Measurements from ENCODE around the gene OLR1.
"Not testable (repeated sequence)": the region's sequence is repeated elsewhere in the genome, so short reads cannot be mapped to it uniquely, and the experiment has no call there.

OLR1 gene

GRCh38 chr12:10171973-10172728 is at the start of gene OLR1:
Gene OLR1, minus strand, starts transcription at chr12:10172132. Its CDS starts 55 bp downstream, at chr12:10172077.
- Mint-ChIP-seq H3K9me3 (no peaks in the 10 kb centered on the region), H3K4me3 (no peak within 1 kb of the TSS), H3K27ac (no peak within 1 kb of the TSS), H3K4me1 (no peaks in the 10 kb centered on the region), H3K36me3 (no peaks in the 10 kb centered on the region)
- DNase-seq (ENCODE audit: low spot score in 2 of 2) (no peak), ATAC-seq (no peak)

DNA sequence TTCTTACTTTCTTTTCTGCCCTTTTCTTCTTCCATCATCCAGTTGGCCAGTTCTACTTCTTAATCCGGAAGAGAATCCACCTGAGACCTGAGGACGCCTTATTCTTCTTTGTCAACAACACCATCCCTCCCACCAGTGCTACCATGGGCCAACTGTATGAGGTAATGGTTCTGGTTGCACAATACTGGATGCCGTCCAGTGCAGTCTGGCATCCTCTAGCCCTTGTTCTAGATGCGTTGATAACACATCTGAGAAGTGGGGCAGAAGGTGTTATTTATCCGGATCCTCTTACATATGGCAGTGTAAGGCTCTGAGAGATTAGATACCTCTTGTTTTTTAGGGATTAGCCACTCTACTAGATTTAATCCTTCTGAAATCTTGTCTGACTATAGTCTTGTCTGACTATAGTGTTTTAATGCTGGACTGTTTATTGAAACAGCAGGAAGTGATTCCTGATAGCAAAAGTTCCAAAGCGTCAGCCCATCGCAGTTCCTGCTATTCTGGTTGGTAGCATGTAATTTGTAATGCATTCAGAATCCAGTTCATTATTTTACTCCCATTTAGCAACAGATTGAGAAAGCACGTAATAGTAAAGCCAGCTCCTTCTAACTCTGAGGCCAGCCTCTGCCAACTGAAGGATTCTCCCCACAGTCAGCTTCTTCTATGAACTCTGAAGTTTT is 48.6 kb upstream of the OLR1 start:
- Mint-ChIP-seq H3K27ac (no peak overlapping the region), H3K4me3 (no peak overlapping the region), H3K9me3 (no peaks in the 10 kb centered on the region), H3K36me3 (peaks cover 90% of the 10 kb centered on the region), H3K4me1 (peaks cover 4% of the 10 kb centered on the region)
- ATAC-seq, result no peak
- DNase-seq (ENCODE audit: low spot score in 2 of 2), result no peak

DNA sequence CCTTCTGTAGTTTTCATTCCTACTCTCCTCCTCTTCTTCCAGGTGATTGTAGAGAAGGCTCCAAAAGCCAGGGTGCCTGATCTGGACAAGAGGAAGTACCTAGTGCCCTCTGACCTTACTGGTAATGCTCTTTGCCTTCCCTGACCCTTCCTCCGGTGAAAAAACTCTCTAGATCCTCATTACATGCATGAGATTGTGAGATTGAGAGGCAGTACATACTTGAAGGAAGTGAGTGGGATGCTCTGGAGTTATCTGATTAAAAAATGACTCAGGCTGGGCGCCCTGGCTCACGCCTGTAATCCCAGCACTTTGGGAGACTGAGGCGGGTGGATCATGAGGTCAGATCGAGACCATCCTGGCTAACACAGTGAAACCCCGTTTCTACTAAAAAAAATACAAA is 46.1 kb upstream of the OLR1 start:
- no peak overlapping the region for H3K4me3 Mint-ChIP-seq
- H3K9me3 Mint-ChIP-seq, result no peaks in the 10 kb centered on the region
- no peak overlapping the region for H3K27ac Mint-ChIP-seq
- ATAC-seq (no peak), DNase-seq (ENCODE audit: low spot score in 2 of 2) (no peak)
- H3K4me1 Mint-ChIP-seq, result peaks cover 21% of the 10 kb centered on the region
- H3K36me3 Mint-ChIP-seq, result peaks cover 97% of the 10 kb centered on the region

DNA sequence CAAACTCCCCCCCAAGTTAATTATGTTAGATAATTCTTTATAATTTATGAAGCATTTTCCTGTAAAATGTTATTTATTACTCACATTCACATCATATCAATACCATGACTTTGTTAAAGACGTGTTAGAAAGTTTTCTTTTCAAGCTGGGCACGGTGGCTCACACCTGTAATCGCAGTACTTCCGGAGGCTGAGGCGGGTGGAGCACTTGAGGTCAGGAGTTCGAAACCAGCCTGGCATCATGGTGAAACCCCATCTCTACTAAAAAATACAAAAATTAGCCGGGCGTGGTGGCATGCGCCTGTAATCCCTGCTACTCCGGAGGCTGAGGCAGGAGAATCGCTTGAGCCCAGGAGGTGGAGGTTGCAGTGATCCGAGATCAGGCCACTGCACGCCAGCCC is 44.0 kb upstream of the OLR1 start:
- peak; percentile 11 to 76 for DNase-seq (ENCODE audit: low spot score in 2 of 2)
- H3K9me3 Mint-ChIP-seq, ATAC-seq: not testable (repeated sequence)
- Mint-ChIP-seq H3K27ac (peak overlapping the region; percentile 99), H3K4me1 (peaks cover 35% of the 10 kb centered on the region), H3K36me3 (peaks cover 90% of the 10 kb centered on the region), H3K4me3 (peak overlapping the region; percentile 92)

- Mint-ChIP-seq H3K27ac (peak overlapping the region; percentile 99), H3K36me3 (peaks cover 84% of the 10 kb centered on the region), H3K9me3 (no peaks in the 10 kb centered on the region), H3K4me1 (peaks cover 35% of the 10 kb centered on the region), H3K4me3 (peak overlapping the region; percentile 92)
- DNase-seq (ENCODE audit: low spot score in 2 of 2) (no peak), ATAC-seq (no peak)
Observed at GRCh38 chr12:10215436-10215835, 43.5 kb upstream of the OLR1 start.

DNA sequence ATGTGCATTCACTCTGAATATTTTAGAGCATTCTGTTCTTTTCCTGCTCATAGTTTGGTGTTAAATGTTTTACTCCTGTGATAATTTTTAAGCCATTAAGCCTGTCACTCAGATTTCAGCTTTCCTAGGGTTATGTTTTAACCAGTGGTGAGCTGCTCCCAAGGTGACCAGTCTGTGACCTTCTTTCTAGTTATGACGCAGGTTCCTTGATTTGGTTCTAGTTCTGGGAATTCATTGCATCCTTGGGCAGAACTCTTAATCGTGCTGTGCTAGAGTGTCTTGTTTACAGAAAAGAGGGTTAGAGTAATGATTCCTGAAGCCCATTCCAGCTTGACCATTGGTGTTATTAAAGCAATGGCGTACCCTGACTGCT is 42.9 kb upstream of the OLR1 start:
- H3K27ac Mint-ChIP-seq, result peak overlapping the region; percentile 99
- no peak for DNase-seq (ENCODE audit: low spot score in 2 of 2)

DNA sequence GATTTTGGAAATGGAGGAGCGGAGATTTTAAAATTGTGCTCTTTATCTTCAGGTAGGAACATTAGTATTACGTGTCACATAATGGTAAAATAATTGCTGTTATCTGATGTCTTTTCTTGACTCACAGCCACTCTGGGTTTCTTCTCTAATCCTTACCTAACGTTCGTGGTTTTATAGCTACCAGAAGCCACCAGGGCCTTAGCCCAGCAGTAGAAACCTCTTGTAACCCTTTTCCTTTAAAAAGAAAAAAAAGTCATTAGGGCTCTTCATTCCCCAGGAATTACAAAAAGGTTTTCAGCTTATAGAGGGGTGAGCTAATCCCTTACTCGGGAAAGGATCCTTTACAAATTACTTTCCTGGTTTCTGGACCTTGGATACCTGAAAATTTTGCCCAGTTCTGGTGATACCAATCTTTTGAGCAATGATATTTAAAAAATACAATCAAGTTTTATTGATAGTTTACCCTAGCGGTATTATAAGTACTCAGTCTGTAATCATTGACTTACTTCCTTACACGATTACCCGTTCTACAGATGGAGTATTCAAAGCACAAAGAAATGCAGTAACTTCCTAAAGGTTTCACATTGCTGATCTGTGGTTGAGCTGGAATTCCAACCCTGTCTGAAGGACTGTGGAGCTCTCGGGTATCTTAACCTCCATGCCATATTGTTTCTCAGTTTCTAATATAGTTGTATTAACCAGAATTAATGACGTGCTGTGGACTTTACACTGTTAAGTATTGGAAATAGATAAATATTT is 42.4 kb upstream of the OLR1 start:
- H3K36me3 Mint-ChIP-seq, result peaks cover 73% of the 10 kb centered on the region
- no peaks in the 10 kb centered on the region for H3K9me3 Mint-ChIP-seq
- peaks cover 35% of the 10 kb centered on the region for H3K4me1 Mint-ChIP-seq
- no peak for ATAC-seq
- no peak for DNase-seq (ENCODE audit: low spot score in 2 of 2)
- peak overlapping the region; percentile 92 for H3K4me3 Mint-ChIP-seq
- peak overlapping the region; percentile 99 for H3K27ac Mint-ChIP-seq

More for the DNA sequence above, 42.9 kb upstream of the OLR1 start:
- H3K9me3 Mint-ChIP-seq, result no peaks in the 10 kb centered on the region
- peaks cover 79% of the 10 kb centered on the region for H3K36me3 Mint-ChIP-seq
- peaks cover 35% of the 10 kb centered on the region for H3K4me1 Mint-ChIP-seq
- ATAC-seq, result no peak
- H3K4me3 Mint-ChIP-seq, result peak overlapping the region; percentile 92

DNA sequence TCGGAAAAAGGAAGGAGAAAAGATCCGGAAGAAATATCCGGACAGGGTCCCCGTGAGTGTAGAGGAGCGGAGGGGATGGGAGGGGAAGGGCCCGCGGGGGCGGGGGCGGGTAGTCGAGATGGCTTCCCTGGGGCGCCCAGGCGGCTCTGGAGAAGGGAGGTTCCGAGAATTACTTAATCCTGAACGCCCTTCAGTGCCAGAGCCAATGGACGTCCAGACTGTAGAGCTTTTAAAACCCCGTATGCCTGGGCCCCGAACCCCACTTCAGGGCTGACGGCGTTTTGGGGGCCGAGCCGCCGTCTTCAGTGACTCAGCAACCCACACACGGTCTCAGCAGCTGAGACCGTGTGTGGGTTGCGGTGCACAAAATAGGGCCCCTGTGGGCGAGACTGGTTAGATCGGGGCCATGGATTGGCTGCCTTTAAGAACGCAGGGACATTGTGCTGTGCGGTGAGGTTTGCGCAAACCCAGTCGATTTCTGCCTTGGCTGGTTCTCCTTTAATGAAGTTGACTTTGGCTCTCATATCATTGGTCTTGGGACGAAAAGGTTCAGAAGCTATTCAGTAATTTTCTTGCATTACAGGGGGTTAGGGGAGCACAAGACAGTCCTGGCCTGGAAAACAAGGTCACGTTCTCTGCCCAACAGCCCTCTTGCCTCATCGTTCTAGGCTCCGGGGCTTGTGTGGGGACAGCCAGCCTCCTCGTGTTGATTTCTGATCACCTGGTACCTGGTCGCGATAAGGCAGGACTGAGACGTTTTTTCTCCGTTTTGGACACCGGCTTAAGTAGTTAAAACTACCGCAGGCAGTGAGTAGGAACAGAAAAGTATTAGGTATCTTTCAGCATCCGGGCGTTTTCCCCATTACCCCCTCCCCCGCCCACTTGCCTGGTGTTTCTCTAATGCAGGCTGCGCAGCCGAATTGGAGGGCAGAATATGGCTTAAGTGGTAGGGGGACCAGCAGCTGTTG is 41.5 kb upstream of the OLR1 start:
- Mint-ChIP-seq H3K27ac (peak overlapping the region; percentile 99), H3K4me1 (peaks cover 35% of the 10 kb centered on the region)

DNA sequence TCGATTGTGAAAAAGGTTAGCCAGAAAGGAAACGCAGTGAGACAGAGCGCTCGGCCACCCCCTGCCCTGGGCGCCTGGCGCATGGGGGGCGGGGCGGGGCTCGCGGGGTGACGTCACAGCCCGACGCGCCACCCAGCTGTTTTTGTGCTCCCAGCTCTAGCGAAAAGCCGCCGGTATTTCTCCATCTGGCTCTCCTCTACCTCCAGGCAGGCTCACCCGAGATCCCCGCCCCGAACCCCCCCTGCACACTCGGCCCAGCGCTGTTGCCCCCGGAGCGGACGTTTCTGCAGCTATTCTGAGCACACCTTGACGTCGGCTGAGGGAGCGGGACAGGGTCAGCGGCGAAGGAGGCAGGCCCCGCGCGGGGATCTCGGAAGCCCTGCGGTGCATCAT is 40.8 kb upstream of the OLR1 start, which contains the start of gene GABARAPL1:
Gene GABARAPL1, plus strand, starts transcription at position 139 of the 393 bp plus-strand sequence. Its CDS starts 253 bp downstream, at position 392.
- ATAC-seq (peak; percentile 76), DNase-seq (ENCODE audit: low spot score in 2 of 2) (peak; percentile 69 to 84)
- Mint-ChIP-seq H3K36me3 (peaks cover 57% of the 10 kb centered on the region), H3K9me3 (no peaks in the 10 kb centered on the region), H3K4me3 (peak within 1 kb of the TSS; percentile 92), H3K4me1 (peaks cover 35% of the 10 kb centered on the region), H3K27ac (peak within 1 kb of the TSS; percentile 99)

More for the DNA sequence above, 41.5 kb upstream of the OLR1 start:
- DNase-seq (ENCODE audit: low spot score in 2 of 2) (peak; percentile 66 to 87), ATAC-seq (peak; percentile 81)
- Mint-ChIP-seq H3K4me3 (peak overlapping the region; percentile 92), H3K36me3 (peaks cover 65% of the 10 kb centered on the region), H3K9me3 (no peaks in the 10 kb centered on the region)

DNA sequence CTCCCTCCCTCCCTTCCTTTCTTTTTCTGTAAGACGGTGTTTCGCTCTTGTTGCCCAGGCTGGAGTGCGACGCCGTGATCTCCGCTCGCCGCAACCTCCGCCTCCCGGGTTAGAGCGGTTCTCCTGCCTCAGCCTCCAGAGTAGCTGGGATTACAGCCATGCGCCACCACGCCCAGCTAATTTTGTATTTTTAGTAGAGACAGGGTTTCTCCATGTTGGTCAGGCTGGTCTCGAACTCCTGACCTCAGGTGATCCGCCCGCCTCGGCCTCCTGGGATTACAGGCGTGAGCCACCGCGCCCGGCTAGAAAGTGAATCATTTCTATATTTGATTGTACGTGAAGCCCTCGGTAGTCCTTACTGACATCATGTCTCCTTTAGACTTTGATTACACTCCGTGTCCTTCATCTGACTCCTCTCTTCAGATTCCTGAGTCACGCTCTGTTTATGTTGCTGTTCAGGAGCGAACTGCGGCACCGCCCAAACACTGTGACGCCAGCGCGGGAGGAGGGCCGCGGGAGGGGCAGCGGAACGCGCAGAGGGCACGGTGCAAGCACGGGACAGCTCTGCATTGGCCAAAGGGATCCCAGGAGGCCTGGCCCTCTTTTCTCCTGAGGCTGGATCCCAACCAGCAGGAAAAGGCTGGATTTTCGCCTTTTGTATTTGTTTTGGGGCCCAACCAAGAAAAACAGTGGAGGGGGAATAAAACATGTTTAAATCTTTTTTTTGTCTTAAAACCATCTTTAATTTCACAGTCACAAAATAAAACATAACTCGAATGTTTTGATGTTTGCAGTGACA is 40.2 kb upstream of the OLR1 start:
- Mint-ChIP-seq H3K4me1 (peaks cover 35% of the 10 kb centered on the region), H3K27ac (peak overlapping the region; percentile 99), H3K36me3 (peaks cover 51% of the 10 kb centered on the region), H3K4me3 (peak overlapping the region; percentile 92), H3K9me3 (no peaks in the 10 kb centered on the region)
- ATAC-seq, result peak; percentile 88
- peak; percentile 75 to 89 for DNase-seq (ENCODE audit: low spot score in 2 of 2)

DNA sequence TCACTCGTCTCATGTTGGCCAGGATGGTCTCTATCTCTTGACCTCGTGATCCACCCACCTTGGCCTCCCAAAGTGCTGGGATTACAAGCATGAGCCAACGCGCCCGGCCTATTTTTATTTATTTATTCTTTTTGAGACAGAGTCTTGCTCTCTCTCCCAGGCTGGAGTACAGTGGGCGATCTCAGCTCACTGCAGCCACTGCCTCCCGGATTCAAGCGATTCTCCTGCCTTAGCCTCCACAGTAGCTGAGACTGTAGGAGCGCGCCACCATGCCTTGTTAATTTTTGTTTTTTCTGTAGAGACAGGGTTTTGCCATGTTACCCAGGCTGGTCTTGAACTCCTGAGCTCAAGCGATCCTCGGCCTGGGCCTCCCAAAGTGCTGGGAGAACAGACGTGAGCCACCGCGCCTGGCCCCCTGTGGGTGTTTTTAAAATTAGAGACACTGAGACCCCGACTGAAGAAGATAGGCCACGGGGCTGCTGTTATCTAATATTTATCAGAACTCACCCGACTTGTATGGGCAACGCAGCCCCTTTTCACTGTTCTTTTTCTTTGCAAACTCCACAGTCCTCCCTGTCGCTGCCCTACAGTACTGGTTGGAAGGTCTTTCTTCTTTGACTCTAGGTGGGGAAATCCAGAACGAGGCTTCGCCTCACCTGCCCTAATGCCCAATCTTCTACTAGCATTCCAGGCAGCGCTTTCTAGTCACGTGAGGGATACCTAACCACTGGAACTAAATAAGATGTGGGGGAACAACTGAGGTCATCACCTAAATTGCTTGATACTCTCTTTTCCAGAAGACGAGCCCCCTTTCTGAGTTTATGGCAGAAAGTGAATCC is 39.4 kb upstream of the OLR1 start:
- peak overlapping the region; percentile 99 for H3K27ac Mint-ChIP-seq
- H3K4me3 Mint-ChIP-seq, result peak overlapping the region; percentile 92

GRCh38 chr12:10210225-10210624 is 38.3 kb upstream of the OLR1 start:
- Mint-ChIP-seq H3K4me3 (no peak overlapping the region), H3K27ac (no peak overlapping the region), H3K36me3 (peaks cover 35% of the 10 kb centered on the region), H3K9me3 (no peaks in the 10 kb centered on the region), H3K4me1 (peaks cover 28% of the 10 kb centered on the region)
- DNase-seq (ENCODE audit: low spot score in 2 of 2), result no peak
- ATAC-seq, result no peak

More for the DNA sequence above, 39.4 kb upstream of the OLR1 start:
- no peaks in the 10 kb centered on the region for H3K9me3 Mint-ChIP-seq
- DNase-seq (ENCODE audit: low spot score in 2 of 2) (no peak), ATAC-seq (no peak)
- H3K36me3 Mint-ChIP-seq, result peaks cover 46% of the 10 kb centered on the region
- peaks cover 35% of the 10 kb centered on the region for H3K4me1 Mint-ChIP-seq

DNA sequence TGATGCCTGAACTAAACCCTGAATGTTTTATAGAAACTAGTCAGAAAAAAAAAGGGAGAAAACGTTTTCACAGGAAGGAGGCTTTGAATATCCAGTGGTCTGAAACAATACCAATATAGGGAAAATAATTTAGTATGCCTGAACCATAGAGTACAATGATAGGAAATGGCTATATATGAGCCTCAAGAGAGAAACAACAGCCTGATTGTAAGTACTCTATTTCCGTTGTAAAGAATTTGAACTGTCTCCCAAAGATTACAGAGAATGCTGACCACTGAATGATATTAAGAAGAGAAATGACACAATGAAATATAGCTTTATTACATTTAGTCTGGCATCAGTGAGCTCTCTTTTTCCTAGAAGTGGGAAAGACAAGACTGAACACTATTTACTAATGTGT is 35.2 kb upstream of the OLR1 start:
- ATAC-seq (no peak), DNase-seq (ENCODE audit: low spot score in 2 of 2) (no peak)
- H3K9me3 Mint-ChIP-seq, result no peaks in the 10 kb centered on the region
- peaks cover 5% of the 10 kb centered on the region for H3K4me1 Mint-ChIP-seq
- H3K36me3 Mint-ChIP-seq, result peaks cover 5% of the 10 kb centered on the region
- H3K27ac Mint-ChIP-seq, result no peak overlapping the region
- no peak overlapping the region for H3K4me3 Mint-ChIP-seq
